Uterus (tissue), 4 donors: Measurements from ENCODE around the gene REEP5. TPM values are rescaled to one million over a fixed set of nuclear protein-coding genes. Genes with fewer than 3 reads are reported as not detected.

Experiments used
- DNase-seq, 2 donors: peaks; one replicate each; pipeline ENCODE4 v3.0.0-alpha.2; 2019 to 2020
- H3K27ac ChIP-seq, 2 donors: fragments of 200-600 bp; sonication (generic); 1 replicate in 1 of 2; 2 replicates in 1 of 2; pipeline ENCODE4 v1.5.1; 2016 to 2018
- H3K27me3 ChIP-seq, 2 donors: fragments of 200-600 bp; sonication (generic); one replicate each; pipeline ENCODE4 v1.5.1; 2018 to 2019; ENCODE audit warnings: control low read depth in 1 of 2
- H3K36me3 ChIP-seq, 2 donors: fragments of 200-600 bp; sonication (generic); one replicate each; pipeline ENCODE4 v1.5.1; 2019; ENCODE audit warnings: control low read depth in 1 of 2
- H3K4me1 ChIP-seq, 2 donors: fragments of 200-600 bp; sonication (generic); one replicate each; pipeline ENCODE4 v1.5.1; 2018 to 2019; ENCODE audit warnings: control low read depth in 1 of 2
- H3K4me3 ChIP-seq, 2 donors: fragments of 200-600 bp; sonication (generic); 1 replicate in 1 of 2; 2 replicates in 1 of 2; pipeline ENCODE4 v1.5.1; 2018 to 2019; ENCODE audit warnings: mild to moderate bottlenecking in 1 of 2
- H3K9me3 ChIP-seq, 2 donors: fragments of 200-600 bp; sonication (generic); one replicate each; pipeline ENCODE4 v1.5.1; 2019; ENCODE audit warnings: control low read depth in 1 of 2
- POLR2A ChIP-seq, 2 donors: fragments of 450-650 bp; IDR thresholded peaks; one replicate each; pipeline ENCODE4 v1.6.1; 2016; ENCODE audit warnings: antibody characterized with exemption in 2 of 2, mild to moderate bottlenecking in 1 of 2, moderate library complexity in 1 of 2
- intact Hi-C: fragments of 100-400 bp; cut with DNase I; formaldehyde crosslinking; loops from one replicate; pipeline ENCODE4 v1.15.1; 2023; ENCODE audit warnings: low total_unique reads
- total RNA-seq, 4 donors: library from RNA; depleted of rRNA in 3 of 4; stranded (reverse); fragments of >200 nt in 3 of 4; gene quantifications; one replicate each; pipeline versions ENCODE4 v1.1.0 to v1.2.4, GENCODE V29; 2014 to 2023
- TF ChIP-seq, protein P1 (sequence below), 4 experiments: fragments of 200-600 bp in 2 of 4; fragments of 450-650 bp in 2 of 4; sonication (generic) in 2 of 4; IDR thresholded peaks; one replicate each; pipeline ENCODE4 v1.5.1; 2016 to 2019; ENCODE audit warnings: antibody characterized with exemption in 4 of 4, mild to moderate bottlenecking in 2 of 4, moderate library complexity in 1 of 4
- donor health status: DM: yes; HTN: yes; CAD: no.

REEP5 gene
- total RNA-seq, 4 donors from 2014 or later: 35.6 to 77.1 (median 56.2) TPM

DNA sequence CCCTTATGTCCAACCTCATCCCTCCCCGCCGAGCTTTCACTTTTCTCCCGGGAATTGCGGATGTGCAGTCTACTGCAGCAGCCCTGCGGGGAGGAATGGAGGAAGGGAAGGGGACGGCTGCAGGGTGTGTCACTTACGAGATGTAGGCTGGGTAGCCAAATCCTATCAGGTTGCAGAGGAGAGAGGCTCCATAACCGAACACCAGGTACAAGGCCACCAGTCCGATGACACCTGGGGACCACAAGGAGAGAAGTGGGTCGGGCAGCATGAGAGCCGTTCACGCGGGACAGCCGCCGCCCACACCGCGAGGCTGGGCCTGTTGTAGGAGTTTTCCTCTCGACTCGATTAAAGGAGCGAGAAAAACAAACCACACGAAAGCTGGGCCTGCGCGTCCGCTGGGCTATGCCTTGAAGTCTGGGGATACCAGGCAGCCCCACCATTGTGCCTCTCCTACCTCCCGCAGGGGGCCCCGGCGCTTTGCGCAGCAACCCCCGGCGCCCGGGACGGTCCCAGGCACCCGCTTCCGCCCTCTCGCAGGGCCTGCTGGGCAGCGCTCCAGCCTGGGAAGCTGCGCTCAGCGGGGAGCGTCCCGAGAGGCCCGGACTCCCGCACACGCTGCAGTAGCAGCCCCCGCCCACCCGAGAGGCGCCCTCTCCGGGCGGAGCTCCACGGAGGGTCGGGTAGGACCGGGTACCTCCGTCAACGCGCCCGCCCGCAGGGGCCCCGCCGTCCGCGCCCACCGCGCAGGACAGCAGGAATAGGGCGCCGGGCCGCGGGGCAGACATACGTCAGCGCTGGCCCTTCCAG, 798 bp downstream of the REEP5 start:
- peak in 1 of 2 donors; percentile 8 for TF ChIP-seq POLR2A (IDR thresholded peaks at IDR 0.05)
- TF ChIP-seq, protein P1, sequence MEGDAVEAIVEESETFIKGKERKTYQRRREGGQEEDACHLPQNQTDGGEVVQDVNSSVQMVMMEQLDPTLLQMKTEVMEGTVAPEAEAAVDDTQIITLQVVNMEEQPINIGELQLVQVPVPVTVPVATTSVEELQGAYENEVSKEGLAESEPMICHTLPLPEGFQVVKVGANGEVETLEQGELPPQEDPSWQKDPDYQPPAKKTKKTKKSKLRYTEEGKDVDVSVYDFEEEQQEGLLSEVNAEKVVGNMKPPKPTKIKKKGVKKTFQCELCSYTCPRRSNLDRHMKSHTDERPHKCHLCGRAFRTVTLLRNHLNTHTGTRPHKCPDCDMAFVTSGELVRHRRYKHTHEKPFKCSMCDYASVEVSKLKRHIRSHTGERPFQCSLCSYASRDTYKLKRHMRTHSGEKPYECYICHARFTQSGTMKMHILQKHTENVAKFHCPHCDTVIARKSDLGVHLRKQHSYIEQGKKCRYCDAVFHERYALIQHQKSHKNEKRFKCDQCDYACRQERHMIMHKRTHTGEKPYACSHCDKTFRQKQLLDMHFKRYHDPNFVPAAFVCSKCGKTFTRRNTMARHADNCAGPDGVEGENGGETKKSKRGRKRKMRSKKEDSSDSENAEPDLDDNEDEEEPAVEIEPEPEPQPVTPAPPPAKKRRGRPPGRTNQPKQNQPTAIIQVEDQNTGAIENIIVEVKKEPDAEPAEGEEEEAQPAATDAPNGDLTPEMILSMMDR (IDR thresholded peaks at IDR 0.05): peak in 1 of 4 experiments; percentile 12
- DNase-seq: peak; percentile 57 to 72
- H3K9me3 ChIP-seq: no peaks in the 10 kb centered on the region
- H3K27me3 ChIP-seq: no peaks in the 10 kb centered on the region
- peak overlapping the region; percentile 93 to 95 for H3K4me3 ChIP-seq
- intact Hi-C loops: no loop called here
- H3K27ac ChIP-seq: peak overlapping the region; percentile 94 to 99
- peaks cover 3 to 12% of the 10 kb centered on the region in 2 donors for H3K4me1 ChIP-seq
- no peaks in the 10 kb centered on the region for H3K36me3 ChIP-seq

DNA sequence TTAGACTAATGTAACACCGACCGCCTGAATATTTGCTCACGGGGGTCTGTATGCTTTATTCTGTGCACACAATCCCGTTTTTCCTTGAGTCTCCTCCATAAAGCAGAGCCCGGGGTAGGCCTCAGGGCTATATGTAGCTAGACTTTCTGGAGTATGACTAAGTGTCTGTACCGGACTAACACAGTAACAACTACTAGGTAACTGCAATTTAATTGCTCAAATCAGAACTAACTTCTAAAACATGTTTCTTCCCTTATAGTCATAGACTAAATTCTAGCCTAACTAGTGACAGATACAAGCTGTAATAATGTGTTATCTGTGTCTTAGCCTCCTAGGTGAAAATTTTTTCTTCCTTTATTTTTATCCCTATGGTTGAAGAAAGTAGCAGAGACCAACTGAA, 2.1 kb downstream of the REEP5 start:
- Histone ChIP-seq H3K27ac (no peak overlapping the region), H3K36me3 (no peaks in the 10 kb centered on the region), H3K4me1 (peaks cover 7 to 12% of the 10 kb centered on the region in 2 donors), H3K9me3 (no peaks in the 10 kb centered on the region), H3K27me3 (no peaks in the 10 kb centered on the region), H3K4me3 (no peak overlapping the region)
- DNase-seq: no peak
- intact Hi-C loops: no loop called here
- TF ChIP-seq POLR2A (IDR thresholded peaks at IDR 0.05): no peak
- TF ChIP-seq, protein P1 (IDR thresholded peaks at IDR 0.05): no peak

DNA sequence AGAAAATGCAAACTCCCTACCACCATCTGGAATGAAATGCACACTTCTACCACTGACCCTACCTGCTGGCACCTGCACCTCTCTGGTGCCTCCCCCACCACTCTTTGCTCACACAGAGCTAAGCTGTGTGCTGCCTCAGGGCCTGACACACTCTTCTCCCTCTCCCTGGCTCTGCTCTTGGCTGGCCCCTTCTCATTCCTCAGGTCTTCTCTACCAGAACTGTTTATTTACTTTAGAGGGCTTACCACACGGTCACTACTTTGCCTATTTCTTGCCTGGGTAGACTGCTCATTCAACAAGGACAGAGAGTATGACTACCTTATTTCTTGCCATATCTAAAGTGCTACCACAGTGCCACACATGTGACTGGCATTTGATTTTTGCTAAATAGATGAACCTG, 3.3 kb downstream of the REEP5 start:
- Histone ChIP-seq H3K27ac (no peak overlapping the region), H3K27me3 (no peaks in the 10 kb centered on the region), H3K4me3 (no peak overlapping the region), H3K36me3 (no peaks in the 10 kb centered on the region), H3K9me3 (no peaks in the 10 kb centered on the region), H3K4me1 (peaks cover 7 to 12% of the 10 kb centered on the region in 2 donors)
- TF ChIP-seq POLR2A (IDR thresholded peaks at IDR 0.05): no peak
- TF ChIP-seq, protein P1 (IDR thresholded peaks at IDR 0.05): no peak
- intact Hi-C loops: no loop called here
- no peak for DNase-seq

GRCh38 chr5:112918136-112918535, 3.9 kb downstream of the REEP5 start:
- Histone ChIP-seq H3K9me3 (no peaks in the 10 kb centered on the region), H3K4me1 (peaks cover 7 to 12% of the 10 kb centered on the region in 2 donors), H3K27me3 (no peaks in the 10 kb centered on the region), H3K4me3 (no peak overlapping the region), H3K36me3 (no peaks in the 10 kb centered on the region), H3K27ac (no peak overlapping the region)
- DNase-seq: no peak
- no peak for TF ChIP-seq POLR2A (IDR thresholded peaks at IDR 0.05)
- TF ChIP-seq, protein P1 (IDR thresholded peaks at IDR 0.05): no peak
- intact Hi-C loops: no loop called here

DNA sequence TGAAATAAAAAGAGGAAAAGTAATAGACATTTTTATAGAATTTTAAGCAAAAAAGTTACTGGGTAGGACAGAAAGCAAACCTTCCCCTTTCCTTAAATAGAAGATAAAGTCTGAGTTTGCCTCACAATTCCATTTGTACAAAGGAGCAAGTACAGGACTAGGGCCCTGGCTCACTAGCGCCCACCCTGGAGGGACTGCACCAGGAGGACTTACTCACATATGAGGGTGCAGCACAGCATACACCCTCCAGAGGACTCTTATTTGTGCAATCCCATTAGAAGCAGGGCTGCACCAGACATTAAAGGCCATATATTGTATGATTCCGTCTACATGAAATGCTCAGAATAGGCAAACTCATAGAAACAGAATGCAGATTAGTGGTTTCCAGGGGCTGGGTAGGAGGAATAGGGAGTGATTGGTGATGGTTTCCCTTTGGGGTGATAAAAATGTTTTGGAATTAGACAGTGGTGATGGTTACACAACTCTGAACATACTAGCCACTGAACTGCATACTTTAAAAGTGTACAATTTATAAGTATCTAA, 4.5 kb downstream of the REEP5 start:
- Histone ChIP-seq H3K27me3 (no peaks in the 10 kb centered on the region), H3K4me1 (peaks cover 7 to 9% of the 10 kb centered on the region in 2 donors)
- TF ChIP-seq, protein P1 (IDR thresholded peaks at IDR 0.05): no peak
- no peak for TF ChIP-seq POLR2A (IDR thresholded peaks at IDR 0.05)

More for the DNA sequence above, 4.5 kb downstream of the REEP5 start:
- no peaks in the 10 kb centered on the region for H3K9me3 ChIP-seq
- intact Hi-C loops: no loop called here
- H3K4me3 ChIP-seq: no peak overlapping the region
- no peak overlapping the region for H3K27ac ChIP-seq
- no peak for DNase-seq
- no peaks in the 10 kb centered on the region for H3K36me3 ChIP-seq
